ENCODE results near the gene TET2.

Gene TET2

GRCh38 chr4:105140684-105141490, 5.8 kb upstream of the TET2 start:
- DNase-seq (ENCODE audit: low spot score) = peak; percentile 62

GRCh38 chr4:105145156-105145902, 1.3 kb upstream of the TET2 start:
- DNase-seq (ENCODE audit: low spot score) = no peak

GRCh38 chr4:105145903-105146275, 787 bp upstream of the TET2 start:
- peak; percentile 14 for DNase-seq (ENCODE audit: low spot score)

GRCh38 chr4:105147016-105147552, 408 bp downstream of the TET2 start:
- no peak for DNase-seq (ENCODE audit: low spot score)

GRCh38 chr4:105147553-105148161, 981 bp downstream of the TET2 start:
- peak; percentile 13 for DNase-seq (ENCODE audit: low spot score)

- DNase-seq (ENCODE audit: low spot score) = no peak
Measured at GRCh38 chr4:105148356-105148755, 1.7 kb downstream of the TET2 start.

GRCh38 chr4:105148776-105149175, 2.1 kb downstream of the TET2 start:
- no peak for DNase-seq (ENCODE audit: low spot score)

- DNase-seq (ENCODE audit: low spot score) = no peak
Measured at GRCh38 chr4:105149771-105150170, 3.1 kb downstream of the TET2 start.

GRCh38 chr4:105150503-105150902, 3.8 kb downstream of the TET2 start:
- no peak for DNase-seq (ENCODE audit: low spot score)

GRCh38 chr4:105153749-105154148, 7.1 kb downstream of the TET2 start:
- no peak for DNase-seq (ENCODE audit: low spot score)

GRCh38 chr4:105154576-105154975, 7.9 kb downstream of the TET2 start:
- no peak for DNase-seq (ENCODE audit: low spot score)

- DNase-seq (ENCODE audit: low spot score) = no peak
Measured at GRCh38 chr4:105155426-105155825, 8.8 kb downstream of the TET2 start.

GRCh38 chr4:105158837-105159236, 12.2 kb downstream of the TET2 start:
- no peak for DNase-seq (ENCODE audit: low spot score)

- DNase-seq (ENCODE audit: low spot score) = no peak
Measured at GRCh38 chr4:105162123-105162796, 15.6 kb downstream of the TET2 start.

- DNase-seq (ENCODE audit: low spot score) = no peak
Measured at GRCh38 chr4:105164548-105164947, 17.9 kb downstream of the TET2 start.

GRCh38 chr4:105166066-105166465, 19.4 kb downstream of the TET2 start:
- no peak for DNase-seq (ENCODE audit: low spot score)

- DNase-seq (ENCODE audit: low spot score) = no peak
Measured at GRCh38 chr4:105170711-105171110, 24.0 kb downstream of the TET2 start.

- no peak for DNase-seq (ENCODE audit: low spot score)
Measured at GRCh38 chr4:105171912-105172311, 25.2 kb downstream of the TET2 start.

- no peak for DNase-seq (ENCODE audit: low spot score)
Measured at GRCh38 chr4:105174098-105174497, 27.4 kb downstream of the TET2 start.

- no peak for DNase-seq (ENCODE audit: low spot score)
Measured at GRCh38 chr4:105179539-105180401, 33.1 kb downstream of the TET2 start.

GRCh38 chr4:105181259-105181658, 34.6 kb downstream of the TET2 start:
- DNase-seq (ENCODE audit: low spot score) = no peak

All from CD4-positive, alpha-beta T cell treated with Interleukin-6 at 100 ng/mL for 8 hours (primary cell).